ENCODE measurements around the gene EXOSC10. TPM values are rescaled to one million over a fixed set of nuclear protein-coding genes. Genes with fewer than 3 reads are reported as not detected.

Gene EXOSC10
- total and polyA plus RNA-seq, 2 of the 13 experiments (the other 11 are each of a cell fraction or from before 2014, with no cell fraction given): 48.4 to 67.6 TPM

DNA sequence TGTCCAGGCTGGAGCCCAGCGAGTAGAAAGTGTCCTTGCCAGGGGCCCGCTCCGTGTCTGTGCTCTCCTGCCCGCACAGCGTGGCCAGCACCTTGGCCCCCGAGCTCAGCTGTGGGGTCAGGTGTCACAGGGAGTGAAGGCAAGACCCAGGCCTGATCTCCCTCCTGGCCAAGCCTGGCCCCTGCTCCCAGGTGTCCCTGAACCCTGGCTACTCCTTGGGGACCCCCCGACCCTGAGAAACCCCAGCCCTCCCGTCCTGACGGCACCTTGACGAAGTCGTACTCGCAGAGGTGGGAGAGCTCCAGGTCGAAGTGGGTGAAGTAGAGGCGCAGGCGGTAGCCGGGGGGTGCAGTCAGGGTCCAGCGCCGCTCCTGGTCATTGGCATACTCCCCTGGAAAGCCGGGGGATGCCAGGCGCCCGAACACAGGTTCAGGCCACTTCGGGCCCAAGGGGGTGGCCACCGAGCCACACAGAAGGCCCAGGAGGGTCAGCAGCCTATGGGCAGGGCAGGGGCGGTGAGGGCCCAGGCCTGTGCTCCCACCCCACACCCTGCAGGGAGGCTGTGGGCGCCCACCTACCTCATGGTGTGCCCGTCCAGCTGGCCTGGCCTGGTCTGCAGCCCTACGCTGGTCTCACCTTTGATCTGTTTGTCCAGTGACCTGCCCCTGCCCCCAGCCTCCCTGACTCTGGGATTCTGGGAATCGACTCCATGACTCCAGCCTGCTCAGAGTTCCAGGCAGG, 52.9 kb downstream of the EXOSC10 start, which contains the start of gene MASP2 (continued):
- TF ChIP-seq, protein P1, sequence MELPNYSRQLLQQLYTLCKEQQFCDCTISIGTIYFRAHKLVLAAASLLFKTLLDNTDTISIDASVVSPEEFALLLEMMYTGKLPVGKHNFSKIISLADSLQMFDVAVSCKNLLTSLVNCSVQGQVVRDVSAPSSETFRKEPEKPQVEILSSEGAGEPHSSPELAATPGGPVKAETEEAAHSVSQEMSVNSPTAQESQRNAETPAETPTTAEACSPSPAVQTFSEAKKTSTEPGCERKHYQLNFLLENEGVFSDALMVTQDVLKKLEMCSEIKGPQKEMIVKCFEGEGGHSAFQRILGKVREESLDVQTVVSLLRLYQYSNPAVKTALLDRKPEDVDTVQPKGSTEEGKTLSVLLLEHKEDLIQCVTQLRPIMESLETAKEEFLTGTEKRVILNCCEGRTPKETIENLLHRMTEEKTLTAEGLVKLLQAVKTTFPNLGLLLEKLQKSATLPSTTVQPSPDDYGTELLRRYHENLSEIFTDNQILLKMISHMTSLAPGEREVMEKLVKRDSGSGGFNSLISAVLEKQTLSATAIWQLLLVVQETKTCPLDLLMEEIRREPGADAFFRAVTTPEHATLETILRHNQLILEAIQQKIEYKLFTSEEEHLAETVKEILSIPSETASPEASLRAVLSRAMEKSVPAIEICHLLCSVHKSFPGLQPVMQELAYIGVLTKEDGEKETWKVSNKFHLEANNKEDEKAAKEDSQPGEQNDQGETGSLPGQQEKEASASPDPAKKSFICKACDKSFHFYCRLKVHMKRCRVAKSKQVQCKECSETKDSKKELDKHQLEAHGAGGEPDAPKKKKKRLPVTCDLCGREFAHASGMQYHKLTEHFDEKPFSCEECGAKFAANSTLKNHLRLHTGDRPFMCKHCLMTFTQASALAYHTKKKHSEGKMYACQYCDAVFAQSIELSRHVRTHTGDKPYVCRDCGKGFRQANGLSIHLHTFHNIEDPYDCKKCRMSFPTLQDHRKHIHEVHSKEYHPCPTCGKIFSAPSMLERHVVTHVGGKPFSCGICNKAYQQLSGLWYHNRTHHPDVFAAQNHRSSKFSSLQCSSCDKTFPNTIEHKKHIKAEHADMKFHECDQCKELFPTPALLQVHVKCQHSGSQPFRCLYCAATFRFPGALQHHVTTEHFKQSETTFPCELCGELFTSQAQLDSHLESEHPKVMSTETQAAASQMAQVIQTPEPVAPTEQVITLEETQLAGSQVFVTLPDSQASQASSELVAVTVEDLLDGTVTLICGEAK (IDR thresholded peaks at IDR 0.05): no peak
- TF ChIP-seq, protein P1 (CRISPR knock-in tag; IDR thresholded peaks at IDR 0.05): no peak
- TF ChIP-seq ARID2 (CRISPR knock-in tag; IDR thresholded peaks at IDR 0.05; ENCODE audit: borderline replicate concordance): no peak
- TF ChIP-seq MTA1 (CRISPR knock-in tag; IDR thresholded peaks at IDR 0.05; ENCODE audit: borderline replicate concordance): 0 out of 2 replicates have a peak, but pooled peaks have one; percentile 20
- TF ChIP-seq NFE2L1 (CRISPR knock-in tag; IDR thresholded peaks at IDR 0.05; ENCODE audit: borderline replicate concordance): no peak
- TF ChIP-seq ZNF3 (CRISPR knock-in tag; IDR thresholded peaks at IDR 0.05): no peak
- no peak for TF ChIP-seq SP5 (CRISPR knock-in tag; IDR thresholded peaks at IDR 0.05; ENCODE audit: borderline replicate concordance, low read depth)
- 0 out of 2 replicates have a peak, but pooled peaks have one; percentile 73 for TF ChIP-seq ZNF616 (CRISPR knock-in tag; IDR thresholded peaks at IDR 0.05; ENCODE audit: low read depth)
- TF ChIP-seq ASH2L (IDR thresholded peaks at IDR 0.05; ENCODE audit: insufficient read length, low read depth, low read length): no peak
- peak; percentile 59; the same call in 1 of the 2 replicates for TF ChIP-seq PHF20 (CRISPR knock-in tag; IDR thresholded peaks at IDR 0.05)
- TF ChIP-seq TFDP1 (CRISPR knock-in tag; IDR thresholded peaks at IDR 0.05; ENCODE audit: borderline replicate concordance): no peak
- TF ChIP-seq, protein P2, sequence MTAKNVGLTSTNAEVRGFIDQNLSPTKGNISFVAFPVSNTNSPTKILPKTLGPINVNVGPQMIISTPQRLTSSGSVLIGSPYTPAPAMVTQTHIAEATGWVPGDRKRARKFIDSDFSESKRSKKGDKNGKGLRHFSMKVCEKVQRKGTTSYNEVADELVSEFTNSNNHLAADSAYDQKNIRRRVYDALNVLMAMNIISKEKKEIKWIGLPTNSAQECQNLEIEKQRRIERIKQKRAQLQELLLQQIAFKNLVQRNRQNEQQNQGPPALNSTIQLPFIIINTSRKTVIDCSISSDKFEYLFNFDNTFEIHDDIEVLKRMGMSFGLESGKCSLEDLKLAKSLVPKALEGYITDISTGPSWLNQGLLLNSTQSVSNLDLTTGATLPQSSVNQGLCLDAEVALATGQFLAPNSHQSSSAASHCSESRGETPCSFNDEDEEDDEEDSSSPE (CRISPR knock-in tag; IDR thresholded peaks at IDR 0.05): no peak
- peak; percentile 85 for TF ChIP-seq ZFY (CRISPR knock-in tag; IDR thresholded peaks at IDR 0.05)
- TF ChIP-seq, protein P3, sequence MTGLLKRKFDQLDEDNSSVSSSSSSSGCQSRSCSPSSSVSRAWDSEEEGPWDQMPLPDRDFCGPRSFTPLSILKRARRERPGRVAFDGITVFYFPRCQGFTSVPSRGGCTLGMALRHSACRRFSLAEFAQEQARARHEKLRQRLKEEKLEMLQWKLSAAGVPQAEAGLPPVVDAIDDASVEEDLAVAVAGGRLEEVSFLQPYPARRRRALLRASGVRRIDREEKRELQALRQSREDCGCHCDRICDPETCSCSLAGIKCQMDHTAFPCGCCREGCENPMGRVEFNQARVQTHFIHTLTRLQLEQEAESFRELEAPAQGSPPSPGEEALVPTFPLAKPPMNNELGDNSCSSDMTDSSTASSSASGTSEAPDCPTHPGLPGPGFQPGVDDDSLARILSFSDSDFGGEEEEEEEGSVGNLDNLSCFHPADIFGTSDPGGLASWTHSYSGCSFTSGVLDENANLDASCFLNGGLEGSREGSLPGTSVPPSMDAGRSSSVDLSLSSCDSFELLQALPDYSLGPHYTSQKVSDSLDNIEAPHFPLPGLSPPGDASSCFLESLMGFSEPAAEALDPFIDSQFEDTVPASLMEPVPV (CRISPR knock-in tag; IDR thresholded peaks at IDR 0.05): 0 out of 2 replicates have a peak, but pooled peaks have one; percentile 46
- no peak for TF ChIP-seq RNF2 (conservative IDR thresholded peaks at IDR 0.05; ENCODE audit: low read depth)
- TF ChIP-seq ZFP36 (IDR thresholded peaks at IDR 0.05; ENCODE audit: borderline replicate concordance, low read depth, low read length, partially characterized antibody): no peak

All from HepG2 (cell line).